Measurements from ENCODE around the gene CDC37L1.

CDC37L1 gene

GRCh38 chr9:4668604-4669003, 10.8 kb upstream of the CDC37L1 start:
- no peak overlapping the region for H3K4me3 ChIP-seq (ENCODE audit: low read depth, low read length)
- DNase-seq (ENCODE audit: low read depth, low spot score): no peak
- in situ Hi-C loops (cut with HindIII; ENCODE audit: low sequenced_read_pairs): no loop called here
- TF ChIP-seq CTCF (IDR thresholded peaks at IDR 0.05; ENCODE audit: low read depth, low read length): no peak

- no peak for DNase-seq (ENCODE audit: low read depth, low spot score)
- TF ChIP-seq CTCF (IDR thresholded peaks at IDR 0.05; ENCODE audit: low read depth, low read length): no peak
- in situ Hi-C loops (cut with HindIII; ENCODE audit: low sequenced_read_pairs): no loop called here
- no peak overlapping the region for H3K4me3 ChIP-seq (ENCODE audit: low read depth, low read length)
These were observed 9.5 kb upstream of the CDC37L1 start for GRCh38 chr9:4669890-4670289.

GRCh38 chr9:4670591-4670990, 8.8 kb upstream of the CDC37L1 start:
- no peak for DNase-seq (ENCODE audit: low read depth, low spot score)
- H3K4me3 ChIP-seq (ENCODE audit: low read depth, low read length): no peak overlapping the region
- TF ChIP-seq CTCF (IDR thresholded peaks at IDR 0.05; ENCODE audit: low read depth, low read length): no peak
- in situ Hi-C loops (cut with HindIII; ENCODE audit: low sequenced_read_pairs): no loop called here

- no peak overlapping the region for H3K4me3 ChIP-seq (ENCODE audit: low read depth, low read length)
- no peak for DNase-seq (ENCODE audit: low read depth, low spot score)
- in situ Hi-C loops (cut with HindIII; ENCODE audit: low sequenced_read_pairs): no loop called here
- no peak for TF ChIP-seq CTCF (IDR thresholded peaks at IDR 0.05; ENCODE audit: low read depth, low read length)
These were observed 7.6 kb upstream of the CDC37L1 start for GRCh38 chr9:4671737-4672136.

- in situ Hi-C loops (cut with HindIII; ENCODE audit: low sequenced_read_pairs): no loop called here
- peak; percentile 86 for DNase-seq (ENCODE audit: low read depth, low spot score)
- TF ChIP-seq CTCF (IDR thresholded peaks at IDR 0.05; ENCODE audit: low read depth, low read length): no peak
- H3K4me3 ChIP-seq (ENCODE audit: low read depth, low read length): no peak overlapping the region
These were observed 4.6 kb upstream of the CDC37L1 start for GRCh38 chr9:4674783-4675182.

- no peak for TF ChIP-seq CTCF (IDR thresholded peaks at IDR 0.05; ENCODE audit: low read depth, low read length)
- H3K4me3 ChIP-seq (ENCODE audit: low read depth, low read length): no peak overlapping the region
- in situ Hi-C loops (cut with HindIII; ENCODE audit: low sequenced_read_pairs): no loop called here
- no peak for DNase-seq (ENCODE audit: low read depth, low spot score)
These were observed 2.0 kb upstream of the CDC37L1 start for GRCh38 chr9:4677392-4677791.

GRCh38 chr9:4678679-4679267, 596 bp upstream of the CDC37L1 start:
- DNase-seq (ENCODE audit: low read depth, low spot score): peak; percentile 69
- H3K4me3 ChIP-seq (ENCODE audit: low read depth, low read length): peak overlapping the region; percentile 94
- in situ Hi-C loops (cut with HindIII; ENCODE audit: low sequenced_read_pairs): no loop called here
- no peak for TF ChIP-seq CTCF (IDR thresholded peaks at IDR 0.05; ENCODE audit: low read depth, low read length)
